ENCODE measurements around the gene MIF.
A peak's percentile ranks its signal among the peaks of the same experiment; 100 is the strongest.
"Not testable (repeated sequence)": the region's sequence is repeated elsewhere in the genome, so short reads cannot be mapped to it uniquely, and the experiment has no call there.

The MIF gene

GRCh38 chr22:23878219-23878618 is 16.0 kb upstream of the MIF start:
- no peak for DNase-seq

- DNase-seq: no peak
Observed at GRCh38 chr22:23882370-23882769, 11.8 kb upstream of the MIF start.

- no peak for DNase-seq
Observed at GRCh38 chr22:23883658-23884057, 10.5 kb upstream of the MIF start.

GRCh38 chr22:23884140-23884539 is 10.0 kb upstream of the MIF start:
- DNase-seq: no peak

- no peak for DNase-seq
Observed at GRCh38 chr22:23888615-23889401, 5.4 kb upstream of the MIF start.

GRCh38 chr22:23889620-23890019 is 4.6 kb upstream of the MIF start:
- no peak for DNase-seq

- no peak for DNase-seq
Observed at GRCh38 chr22:23891726-23892125, 2.5 kb upstream of the MIF start.

- DNase-seq: no peak
Observed at GRCh38 chr22:23892130-23892529, 2.1 kb upstream of the MIF start.

- DNase-seq: no peak
Observed at GRCh38 chr22:23892706-23893105, 1.5 kb upstream of the MIF start.

- no peak for DNase-seq
Observed at GRCh38 chr22:23893121-23893944, 850 bp upstream of the MIF start.

- peak; percentile 80 for DNase-seq
Observed at GRCh38 chr22:23894710-23895598, 771 bp downstream of the MIF start.

GRCh38 chr22:23895599-23896144 is 1.5 kb downstream of the MIF start:
- DNase-seq: no peak

GRCh38 chr22:23896166-23896522 is 2.0 kb downstream of the MIF start:
- DNase-seq: no peak

GRCh38 chr22:23896523-23897186 is 2.5 kb downstream of the MIF start:
- DNase-seq: no peak

- no peak for DNase-seq
Observed at GRCh38 chr22:23897320-23897719, 3.1 kb downstream of the MIF start.

GRCh38 chr22:23898006-23898974 is 4.1 kb downstream of the MIF start:
- DNase-seq: no peak

- no peak for DNase-seq
Observed at GRCh38 chr22:23899042-23899745, 5.0 kb downstream of the MIF start.

- not testable (repeated sequence) for DNase-seq
Observed at GRCh38 chr22:23900227-23900626, 6.0 kb downstream of the MIF start.

GRCh38 chr22:23901600-23901999 is 7.4 kb downstream of the MIF start:
- no peak for DNase-seq

- DNase-seq: no peak
Observed at GRCh38 chr22:23903328-23903971, 9.3 kb downstream of the MIF start.
